GM21515 (cell line): ENCODE results near the gene ZNF487.

Experiments used
- ATAC-seq: cut with Tn5 transposase; IDR thresholded peaks from one replicate; pipeline ENCODE4 v1.9.1; 2021; ENCODE audit not compliant: unreplicated experiment

The ZNF487 gene

DNA sequence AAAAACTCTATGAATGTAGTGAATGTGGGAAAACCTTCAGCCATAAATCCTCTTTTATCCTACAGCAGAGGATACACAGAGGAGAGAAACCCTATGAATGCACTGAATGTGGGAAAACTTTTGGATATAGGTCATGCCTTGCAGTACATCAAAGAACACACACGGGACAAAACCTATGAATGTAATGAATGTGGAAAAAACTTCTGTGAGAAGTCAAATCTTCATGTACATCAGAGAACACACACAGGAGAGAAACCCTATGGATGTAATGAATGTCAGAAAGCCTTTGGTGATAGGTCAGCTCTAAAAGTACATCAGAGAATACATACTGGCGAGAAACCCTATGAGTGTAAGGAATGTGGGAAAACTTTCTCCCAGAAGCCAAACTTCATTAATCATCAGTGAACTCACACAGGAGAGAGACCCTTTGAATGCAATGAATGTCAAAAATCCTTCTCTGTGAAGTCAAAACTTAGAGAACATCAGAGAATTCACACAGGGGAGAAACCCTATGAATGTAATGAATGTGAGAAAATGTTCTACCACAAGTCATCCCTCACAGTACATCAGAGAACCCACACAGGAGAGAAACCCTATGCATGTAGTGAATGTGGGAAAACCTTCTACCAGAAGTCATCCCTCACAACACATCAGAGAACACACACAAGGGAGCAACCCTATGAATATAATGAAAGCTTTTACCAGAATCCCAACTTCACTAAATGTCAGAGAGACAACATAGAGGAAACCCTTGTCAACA, 45.6 kb downstream of the ZNF487 start:
- no peak for ATAC-seq

GRCh38 chr10:43491855-43492254, 54.9 kb downstream of the ZNF487 start:
- no peak for ATAC-seq

DNA sequence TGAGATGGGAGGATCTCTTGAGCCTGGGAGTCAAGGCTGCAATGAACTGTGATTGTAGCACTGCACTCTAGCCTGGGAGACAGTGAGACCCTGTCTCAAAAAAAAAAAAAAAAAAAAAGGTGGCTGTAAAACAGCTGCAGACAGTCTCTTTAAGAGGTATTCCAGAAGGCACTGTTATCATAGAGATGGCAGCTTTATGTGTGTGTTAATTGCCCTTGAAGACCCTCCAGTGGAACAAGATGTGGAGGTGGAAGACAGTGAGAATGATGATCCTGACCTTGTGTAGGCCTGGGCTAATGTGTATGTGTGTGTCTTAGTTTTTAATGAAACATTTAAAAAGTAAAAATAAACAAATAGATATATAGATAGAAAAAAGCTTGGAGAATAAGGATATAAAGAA, 66.0 kb downstream of the ZNF487 start:
- ATAC-seq, result no peak

DNA sequence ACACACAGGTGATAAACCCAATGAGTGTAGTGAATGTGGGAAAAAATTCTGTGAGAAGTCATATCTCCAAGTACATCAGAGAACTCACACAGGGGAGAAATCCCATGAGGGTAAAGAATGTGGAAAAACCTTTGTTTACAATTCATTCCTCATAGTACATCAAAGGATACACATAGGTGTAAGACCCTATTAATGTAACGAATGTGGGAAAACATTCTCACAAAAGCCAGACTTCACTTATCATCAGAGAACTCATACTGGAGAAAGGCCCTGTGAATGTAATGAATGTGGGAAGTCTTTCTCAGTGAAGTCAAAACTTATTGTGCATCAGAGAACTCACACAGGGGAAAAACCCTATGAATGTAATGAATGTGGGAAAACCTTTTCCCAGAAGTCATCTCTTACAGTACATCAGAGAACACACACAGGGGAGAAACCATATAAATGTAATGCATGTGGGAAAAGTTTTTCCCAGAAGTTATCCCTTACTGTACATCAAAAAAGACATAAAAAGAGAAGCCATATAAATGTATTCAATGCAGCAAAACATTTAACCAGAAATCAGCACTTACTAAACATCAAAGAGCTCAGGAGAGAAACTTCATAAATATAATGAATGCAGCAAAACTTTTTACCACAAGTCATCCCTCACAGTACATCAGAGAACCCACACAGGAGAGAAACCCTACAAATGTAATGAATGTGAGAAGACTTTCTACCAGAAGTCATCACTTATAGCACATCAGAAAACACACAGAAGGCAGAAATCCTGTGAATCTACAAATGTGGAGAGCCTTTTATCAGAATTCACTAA, 87.7 kb downstream of the ZNF487 start:
- ATAC-seq, result no peak
